Measurements from ENCODE around the gene ZNF385D.

The ZNF385D gene

DNA sequence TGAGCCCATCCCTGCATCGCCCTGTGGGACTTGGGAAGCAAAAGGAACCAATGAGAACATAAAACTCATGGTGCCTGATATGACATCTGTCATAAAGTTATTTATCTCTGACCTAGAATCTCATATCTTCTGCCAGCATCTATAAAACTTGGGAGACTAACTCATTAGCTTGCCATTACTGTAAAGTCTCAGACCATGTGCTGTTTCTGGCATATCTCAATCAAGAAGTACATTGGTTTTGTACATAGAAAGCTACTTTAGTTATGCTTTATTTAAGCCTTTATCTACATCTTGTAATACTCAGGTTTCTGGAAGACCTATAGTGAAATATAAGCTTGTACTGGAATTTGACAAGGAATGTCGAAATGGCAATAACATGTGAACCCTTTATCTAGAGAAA is 112.5 kb downstream of the ZNF385D start:
- no peak overlapping the region for H3K4me3 ChIP-seq (ENCODE audit: severe bottlenecking)
- H3K27ac ChIP-seq (ENCODE audit: poor library complexity, severe bottlenecking), result no peak overlapping the region
- DNase-seq (ENCODE audit: low spot score) (no peak), ATAC-seq (ENCODE audit: low read depth) (no peak)
- no peaks in the 10 kb centered on the region for H3K27me3 ChIP-seq (ENCODE audit: insufficient read depth, poor library complexity, severe bottlenecking)
- peaks cover 3% of the 10 kb centered on the region for H3K9me3 ChIP-seq (ENCODE audit: severe bottlenecking)
- no peak for TF ChIP-seq CTCF (IDR thresholded peaks at IDR 0.05; ENCODE audit: poor library complexity, severe bottlenecking)
- H3K4me1 ChIP-seq (ENCODE audit: insufficient read depth, poor library complexity, severe bottlenecking), result no peaks in the 10 kb centered on the region
- no peaks in the 10 kb centered on the region for H3K36me3 ChIP-seq (ENCODE audit: low read depth)

- Histone ChIP-seq H3K4me1 (ENCODE audit: insufficient read depth, poor library complexity, severe bottlenecking) (no peaks in the 10 kb centered on the region), H3K27ac (ENCODE audit: poor library complexity, severe bottlenecking) (no peak overlapping the region), H3K9me3 (ENCODE audit: severe bottlenecking) (peaks cover 2% of the 10 kb centered on the region), H3K27me3 (ENCODE audit: insufficient read depth, poor library complexity, severe bottlenecking) (no peaks in the 10 kb centered on the region), H3K36me3 (ENCODE audit: low read depth) (no peaks in the 10 kb centered on the region), H3K4me3 (ENCODE audit: severe bottlenecking) (no peak overlapping the region)
- no peak for DNase-seq (ENCODE audit: low spot score)
- ATAC-seq (ENCODE audit: low read depth), result no peak
- TF ChIP-seq CTCF (IDR thresholded peaks at IDR 0.05; ENCODE audit: poor library complexity, severe bottlenecking), result no peak
Measured at GRCh38 chr3:21634112-21634511, 116.9 kb downstream of the ZNF385D start.

DNA sequence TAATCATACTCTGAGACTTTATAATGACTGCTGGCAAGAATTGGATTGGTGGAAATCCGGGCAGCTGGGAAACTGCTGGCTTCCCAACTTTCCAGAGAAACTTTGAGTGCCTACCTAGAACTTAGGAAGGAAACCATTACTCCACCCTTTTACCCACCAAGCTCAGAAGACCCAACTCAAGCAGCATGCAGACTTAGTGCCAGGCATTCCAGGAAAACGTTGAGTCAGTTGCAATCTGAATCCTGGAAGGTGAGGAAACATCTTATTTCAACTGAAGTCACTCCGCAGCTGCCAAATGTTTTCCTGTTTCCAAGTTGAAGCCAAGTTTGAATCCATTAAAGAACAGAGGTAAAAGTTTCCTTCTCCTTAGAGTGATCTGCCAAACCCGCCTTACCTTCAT is 126.5 kb downstream of the ZNF385D start:
- TF ChIP-seq CTCF (IDR thresholded peaks at IDR 0.05; ENCODE audit: poor library complexity, severe bottlenecking), result no peak
- no peak overlapping the region for H3K4me3 ChIP-seq (ENCODE audit: severe bottlenecking)
- no peaks in the 10 kb centered on the region for H3K36me3 ChIP-seq (ENCODE audit: low read depth)
- H3K27me3 ChIP-seq (ENCODE audit: insufficient read depth, poor library complexity, severe bottlenecking), result no peaks in the 10 kb centered on the region
- no peaks in the 10 kb centered on the region for H3K9me3 ChIP-seq (ENCODE audit: severe bottlenecking)
- H3K27ac ChIP-seq (ENCODE audit: poor library complexity, severe bottlenecking), result no peak overlapping the region
- ATAC-seq (ENCODE audit: low read depth) (no peak), DNase-seq (ENCODE audit: low spot score) (no peak)
- H3K4me1 ChIP-seq (ENCODE audit: insufficient read depth, poor library complexity, severe bottlenecking), result no peaks in the 10 kb centered on the region

DNA sequence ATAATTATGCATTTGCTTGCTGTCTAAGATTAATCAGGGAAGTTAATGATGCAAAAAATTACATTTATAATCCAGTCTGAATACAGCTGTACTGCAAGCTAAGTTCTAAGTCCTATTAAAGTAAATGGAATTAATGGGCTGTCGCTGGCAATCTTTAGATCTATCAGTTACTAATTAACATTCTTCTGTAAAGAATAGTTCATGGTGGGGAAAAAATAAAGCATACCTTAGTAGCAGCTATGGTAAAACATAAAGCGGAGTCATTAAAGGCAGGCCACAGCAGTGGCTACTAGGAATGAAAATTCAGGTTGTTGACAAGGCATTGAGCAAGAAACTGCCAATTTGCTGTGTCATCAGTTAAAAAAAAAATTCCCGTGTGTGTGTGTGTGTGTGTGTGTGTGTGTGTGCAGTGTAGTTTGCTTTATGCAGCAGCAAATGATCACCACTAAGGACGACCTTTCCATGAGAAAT is 129.8 kb downstream of the ZNF385D start:
- no peak for DNase-seq (ENCODE audit: low spot score)
- Histone ChIP-seq H3K4me1 (ENCODE audit: insufficient read depth, poor library complexity, severe bottlenecking) (no peaks in the 10 kb centered on the region), H3K4me3 (ENCODE audit: severe bottlenecking) (no peak overlapping the region), H3K9me3 (ENCODE audit: severe bottlenecking) (no peaks in the 10 kb centered on the region), H3K36me3 (ENCODE audit: low read depth) (no peaks in the 10 kb centered on the region), H3K27ac (ENCODE audit: poor library complexity, severe bottlenecking) (no peak overlapping the region), H3K27me3 (ENCODE audit: insufficient read depth, poor library complexity, severe bottlenecking) (no peaks in the 10 kb centered on the region)
- no peak for ATAC-seq (ENCODE audit: low read depth)
- TF ChIP-seq CTCF (IDR thresholded peaks at IDR 0.05; ENCODE audit: poor library complexity, severe bottlenecking), result no peak

DNA sequence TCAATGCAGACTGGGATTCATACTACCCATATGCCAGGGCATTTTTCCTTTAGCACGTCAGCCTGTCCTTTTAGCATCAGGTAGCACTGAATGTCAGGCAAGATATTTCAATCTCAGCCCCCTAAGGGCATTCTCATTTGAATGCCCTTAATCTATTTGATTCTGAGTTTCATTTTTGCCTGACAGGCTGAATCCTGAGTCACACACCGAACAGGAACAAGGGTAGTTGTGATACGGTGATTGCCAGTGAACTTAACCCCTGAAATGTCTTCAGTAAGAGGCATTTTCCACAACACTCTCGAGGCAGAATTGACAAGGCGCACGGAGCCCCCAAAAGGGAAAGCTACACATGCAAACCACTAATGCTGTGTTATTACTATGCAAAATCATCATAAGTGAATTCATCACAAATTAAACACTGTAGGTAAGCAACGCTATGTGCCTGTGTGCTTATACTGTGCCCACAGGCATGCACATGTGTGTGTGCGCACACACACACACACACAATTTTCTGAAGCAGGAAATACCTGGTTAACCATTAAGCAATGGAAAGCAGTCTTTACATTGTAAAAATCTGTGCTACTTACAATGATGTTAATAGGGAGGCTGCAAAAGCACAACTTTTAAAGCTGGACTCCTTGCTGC is 130.4 kb downstream of the ZNF385D start:
- TF ChIP-seq CTCF (IDR thresholded peaks at IDR 0.05; ENCODE audit: poor library complexity, severe bottlenecking), result no peak
- H3K27me3 ChIP-seq (ENCODE audit: insufficient read depth, poor library complexity, severe bottlenecking), result no peaks in the 10 kb centered on the region

More for the DNA sequence above, 130.4 kb downstream of the ZNF385D start:
- ATAC-seq (ENCODE audit: low read depth) (no peak), DNase-seq (ENCODE audit: low spot score) (no peak)
- Histone ChIP-seq H3K36me3 (ENCODE audit: low read depth) (no peaks in the 10 kb centered on the region), H3K9me3 (ENCODE audit: severe bottlenecking) (no peaks in the 10 kb centered on the region), H3K4me1 (ENCODE audit: insufficient read depth, poor library complexity, severe bottlenecking) (no peaks in the 10 kb centered on the region), H3K4me3 (ENCODE audit: severe bottlenecking) (no peak overlapping the region), H3K27ac (ENCODE audit: poor library complexity, severe bottlenecking) (no peak overlapping the region)
